Caco-2 (cell line): ENCODE measurements around the gene ANO10. TPM values are rescaled to one million over a fixed set of nuclear protein-coding genes. Genes with fewer than 3 reads are reported as not detected.
A peak's percentile ranks its signal among the peaks of the same experiment; 100 is the strongest.
"Not testable (repeated sequence)": the region's sequence is repeated elsewhere in the genome, so short reads cannot be mapped to it uniquely, and the experiment has no call there.

Source experiments
- BruUV-seq: library from RNA; stranded (reverse); fragments of 400-500 nt; replicated peaks from 2 replicates; lab custom pipeline; 2021; lab: Mats Ljungman, UMichigan
- CTCF ChIA-PET: fragments of 300-600 bp; sonication (Branson Sonifier 250); formaldehyde crosslinking; loops from one replicate; lab custom pipeline; 2022; ENCODE audit warnings: antibody characterized with exemption; lab: Charles Lee
- POLR2A ChIA-PET: fragments of 300-600 bp; sonication (Branson Sonifier 250); formaldehyde crosslinking; loops from one replicate; lab custom pipeline; 2022; ENCODE audit warnings: antibody characterized with exemption; lab: Charles Lee
- DNase-seq, 2 experiments: peaks; one replicate each; pipeline versions ENCODE4 v3.0.0 to v3.0.0-alpha.2; 2020 to 2022
- H3K27me3 ChIP-seq: replicated peaks from 2 replicates; pipeline ENCODE4 v1.6.0; 2011; ENCODE audit warnings: low read length; ENCODE audit not compliant: control insufficient read depth, insufficient read depth
- H3K36me3 ChIP-seq: 2 replicates; pipeline ENCODE4 v1.5.1; 2011; ENCODE audit warnings: low read length; ENCODE audit not compliant: control insufficient read depth, insufficient read depth
- H3K4me1 ChIP-seq: fragments of 250-450 bp; sonication (Bioruptor Pico); 2 replicates; pipeline ENCODE4 v1.5.1; 2020; ENCODE audit warnings: mild to moderate bottlenecking
- H3K4me3 ChIP-seq: 2 replicates; pipeline ENCODE4 v1.5.1; 2011; ENCODE audit warnings: low read depth, mild to moderate bottlenecking, control low read depth, low read length
- H3K9me3 ChIP-seq: fragments of 250-450 bp; sonication (Bioruptor Pico); 2 replicates; pipeline ENCODE4 v1.5.1; 2020; ENCODE audit warnings: mild to moderate bottlenecking, moderate library complexity
- H3K27ac Mint-ChIP-seq: one replicate; pipeline ENCODE4 v1.8.0; 2022; ENCODE audit warnings: mixed read lengths; ENCODE audit not compliant: unreplicated experiment
- H3K27me3 Mint-ChIP-seq: one replicate; pipeline ENCODE4 v1.8.0; 2022; ENCODE audit warnings: mixed read lengths; ENCODE audit not compliant: insufficient read depth, unreplicated experiment
- H3K36me3 Mint-ChIP-seq: one replicate; pipeline ENCODE4 v1.8.0; 2022; ENCODE audit warnings: mild to moderate bottlenecking, mixed read lengths; ENCODE audit not compliant: insufficient read depth, unreplicated experiment
- H3K4me1 Mint-ChIP-seq: one replicate; pipeline ENCODE4 v1.8.0; 2022; ENCODE audit warnings: low read depth, mixed read lengths; ENCODE audit not compliant: unreplicated experiment
- H3K4me3 Mint-ChIP-seq: one replicate; pipeline ENCODE4 v1.8.0; 2022; ENCODE audit warnings: mild to moderate bottlenecking, moderate library complexity, mixed read lengths; ENCODE audit not compliant: unreplicated experiment
- H3K9me3 Mint-ChIP-seq: one replicate; pipeline ENCODE4 v1.8.0; 2022; ENCODE audit warnings: mixed read lengths; ENCODE audit not compliant: unreplicated experiment
- intact Hi-C: fragments of 100-400 bp; cut with micrococcal nuclease; formaldehyde crosslinking; loops from one replicate; pipeline ENCODE4 v1.10.0; 2022; ENCODE audit not compliant: unreplicated experiment
- total RNA-seq: library from RNA; stranded (reverse); gene quantifications from 2 replicates; pipeline ENCODE4 v1.2.3, GENCODE V29; 2022
- TF ChIP-seq, protein P1 (sequence below), 2 experiments: fragments of 200-600 bp in 1 of 2; IDR thresholded peaks; 1 replicate in 1 of 2; 2 replicates in 1 of 2; pipeline versions ENCODE4 v1.5.1 to v1.8.0; 2011 to 2022; ENCODE audit warnings: antibody characterized with exemption in 1 of 2, control low read depth in 1 of 2, inconsistent platforms in 1 of 2, low read depth in 1 of 2, low read length in 1 of 2, mild to moderate bottlenecking in 1 of 2, moderate library complexity in 1 of 2; ENCODE audit not compliant: insufficient read depth in 1 of 2, severe bottlenecking in 1 of 2, unreplicated experiment in 1 of 2

ANO10 gene
- total RNA-seq, 1 experiment from 2014 or later: 24.1 TPM

DNA sequence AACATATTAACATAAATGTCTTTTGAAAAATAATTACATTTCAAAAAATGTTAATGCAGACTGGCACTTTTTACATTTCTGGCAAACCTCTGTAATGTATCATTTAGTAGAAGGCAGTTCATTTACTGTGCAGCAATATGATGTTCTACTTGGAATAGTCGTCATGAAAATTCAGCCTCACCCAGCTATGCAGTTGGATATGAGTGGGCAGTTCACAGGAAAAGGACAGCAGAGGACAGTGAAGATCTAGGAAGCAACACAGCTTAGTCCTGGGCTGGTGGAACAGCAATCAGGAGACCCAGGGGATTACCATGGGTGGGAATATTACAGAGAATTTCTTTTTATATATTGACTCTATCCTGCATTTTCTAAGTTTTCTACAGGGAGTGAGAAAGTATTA, 63.6 kb downstream of the ANO10 start:
- Mint-ChIP-seq H3K4me3 (no peak overlapping the region), H3K27ac (no peak overlapping the region), H3K9me3 (no peaks in the 10 kb centered on the region), H3K4me1 (no peaks in the 10 kb centered on the region), H3K27me3 (no peaks in the 10 kb centered on the region), H3K36me3 (peaks cover 10% of the 10 kb centered on the region)
- intact Hi-C loops: no loop called here
- TF ChIP-seq, protein P1, sequence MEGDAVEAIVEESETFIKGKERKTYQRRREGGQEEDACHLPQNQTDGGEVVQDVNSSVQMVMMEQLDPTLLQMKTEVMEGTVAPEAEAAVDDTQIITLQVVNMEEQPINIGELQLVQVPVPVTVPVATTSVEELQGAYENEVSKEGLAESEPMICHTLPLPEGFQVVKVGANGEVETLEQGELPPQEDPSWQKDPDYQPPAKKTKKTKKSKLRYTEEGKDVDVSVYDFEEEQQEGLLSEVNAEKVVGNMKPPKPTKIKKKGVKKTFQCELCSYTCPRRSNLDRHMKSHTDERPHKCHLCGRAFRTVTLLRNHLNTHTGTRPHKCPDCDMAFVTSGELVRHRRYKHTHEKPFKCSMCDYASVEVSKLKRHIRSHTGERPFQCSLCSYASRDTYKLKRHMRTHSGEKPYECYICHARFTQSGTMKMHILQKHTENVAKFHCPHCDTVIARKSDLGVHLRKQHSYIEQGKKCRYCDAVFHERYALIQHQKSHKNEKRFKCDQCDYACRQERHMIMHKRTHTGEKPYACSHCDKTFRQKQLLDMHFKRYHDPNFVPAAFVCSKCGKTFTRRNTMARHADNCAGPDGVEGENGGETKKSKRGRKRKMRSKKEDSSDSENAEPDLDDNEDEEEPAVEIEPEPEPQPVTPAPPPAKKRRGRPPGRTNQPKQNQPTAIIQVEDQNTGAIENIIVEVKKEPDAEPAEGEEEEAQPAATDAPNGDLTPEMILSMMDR (IDR thresholded peaks at IDR 0.05; ENCODE audit: insufficient read depth in 1 of 2, low read depth in 1 of 2, low read length in 1 of 2, severe bottlenecking in 1 of 2, unreplicated experiment in 1 of 2): no peak
- Histone ChIP-seq H3K36me3 (no peaks in the 10 kb centered on the region), H3K4me1 (no peaks in the 10 kb centered on the region), H3K4me3 (no peak overlapping the region), H3K9me3 (no peaks in the 10 kb centered on the region), H3K27me3 (no peaks in the 10 kb centered on the region)
- BruUV-seq: no TSS peak
- DNase-seq: no peak
- ChIA-PET POLR2A (no interaction called here), CTCF (no interaction called here)

DNA sequence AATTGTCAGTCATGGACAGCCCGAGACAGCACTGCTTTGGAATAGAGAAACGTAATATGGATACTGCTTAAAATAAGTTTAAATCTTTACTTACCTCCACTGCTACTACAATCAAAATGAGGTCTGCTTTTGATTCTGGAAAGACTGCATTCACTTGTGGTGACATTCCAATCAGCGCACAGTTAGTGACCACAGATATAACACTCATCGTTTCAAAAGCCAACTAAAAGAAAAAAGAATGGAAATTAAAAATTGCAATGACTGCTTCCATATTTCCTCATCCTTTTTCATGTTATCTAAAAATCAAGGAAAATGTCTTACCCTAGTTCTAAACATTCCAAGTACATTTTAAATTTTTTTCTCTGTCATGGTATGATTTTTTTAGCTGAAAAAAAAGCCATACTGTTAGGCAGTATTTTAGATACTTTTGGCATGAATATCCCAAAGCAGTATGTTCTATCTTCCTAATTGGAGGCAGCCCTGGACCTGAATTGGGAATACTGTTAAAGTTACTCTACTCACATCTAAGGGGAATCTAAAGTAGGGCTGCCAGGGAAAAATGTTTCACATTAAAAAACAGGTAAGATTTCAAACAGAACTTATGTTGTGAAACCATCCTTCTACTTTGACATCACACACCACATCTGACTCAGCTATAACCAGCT, 72.1 kb downstream of the ANO10 start:
- Histone ChIP-seq H3K27me3 (no peaks in the 10 kb centered on the region), H3K9me3 (no peaks in the 10 kb centered on the region), H3K4me3 (no peak overlapping the region), H3K36me3 (no peaks in the 10 kb centered on the region), H3K4me1 (no peaks in the 10 kb centered on the region)
- Mint-ChIP-seq H3K4me3 (no peak overlapping the region), H3K4me1 (no peaks in the 10 kb centered on the region), H3K27ac (no peak overlapping the region), H3K36me3 (peaks cover 13% of the 10 kb centered on the region), H3K27me3 (no peaks in the 10 kb centered on the region), H3K9me3 (no peaks in the 10 kb centered on the region)
- no peak for DNase-seq
- BruUV-seq: no TSS peak
- CTCF ChIA-PET: no interaction called here
- intact Hi-C loops: no loop called here
- TF ChIP-seq, protein P1 (IDR thresholded peaks at IDR 0.05; ENCODE audit: insufficient read depth in 1 of 2, low read depth in 1 of 2, low read length in 1 of 2, severe bottlenecking in 1 of 2, unreplicated experiment in 1 of 2): no peak
- POLR2A ChIA-PET: no interaction called here

DNA sequence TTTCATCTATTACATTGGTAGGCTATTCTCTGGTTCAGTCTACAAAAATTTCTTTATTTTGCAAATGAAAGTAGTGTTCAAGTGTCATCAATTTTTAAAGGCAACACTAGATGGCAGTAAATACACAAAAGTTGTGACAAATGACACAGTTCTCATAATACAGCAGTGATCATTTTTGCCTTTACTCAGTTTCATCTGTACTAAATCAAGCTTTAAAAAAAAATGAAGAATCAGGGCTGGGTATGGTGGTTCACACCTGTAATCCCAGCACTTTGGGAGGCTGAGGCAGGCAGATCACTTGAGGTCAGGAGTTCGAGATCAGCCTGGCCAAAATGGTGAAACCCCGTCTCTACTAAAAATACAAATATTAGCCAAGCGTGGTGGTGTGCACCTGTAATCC, 77.5 kb downstream of the ANO10 start:
- H3K9me3 ChIP-seq, H3K36me3 Mint-ChIP-seq, BruUV-seq, H3K4me3 ChIP-seq, H3K27me3 ChIP-seq, H3K27me3 Mint-ChIP-seq, H3K4me1 Mint-ChIP-seq, H3K27ac Mint-ChIP-seq, H3K9me3 Mint-ChIP-seq, H3K4me3 Mint-ChIP-seq, H3K36me3 ChIP-seq, CTCF ChIA-PET, POLR2A ChIA-PET, H3K4me1 ChIP-seq: not testable (repeated sequence)
- peak in 1 of 2 experiments; percentile 38 for DNase-seq
- TF ChIP-seq, protein P1 (IDR thresholded peaks at IDR 0.05; ENCODE audit: insufficient read depth in 1 of 2, low read depth in 1 of 2, low read length in 1 of 2, severe bottlenecking in 1 of 2, unreplicated experiment in 1 of 2): peak; percentile 33 to 56
- intact Hi-C loops: loop anchor here (1.0 to 5.0 kb wide), 5 partner anchors 94 to 654 kb away; no protein-coding TSS in a partner anchor
